ENCODE data around the gene SUSD3. TPM values are rescaled to one million over a fixed set of nuclear protein-coding genes. Genes with fewer than 3 reads are reported as not detected.

SUSD3 gene
- total RNA-seq, 1 experiment from 2014 or later, result 0.27 TPM

GRCh38 chr9:93051680-93052089, 6.8 kb upstream of the SUSD3 start:
- DNase-seq (ENCODE audit: extremely low read depth, low read depth), result no peak

GRCh38 chr9:93052791-93053540, 5.5 kb upstream of the SUSD3 start:
- DNase-seq (ENCODE audit: extremely low read depth, low read depth), result no peak

- DNase-seq (ENCODE audit: extremely low read depth, low read depth), result no peak
Measured at GRCh38 chr9:93053781-93054331, 4.6 kb upstream of the SUSD3 start.

GRCh38 chr9:93054758-93055704, 3.5 kb upstream of the SUSD3 start:
- DNase-seq (ENCODE audit: extremely low read depth, low read depth), result no peak

GRCh38 chr9:93057042-93057702, 1.3 kb upstream of the SUSD3 start:
- no peak for DNase-seq (ENCODE audit: extremely low read depth, low read depth)

- no peak for DNase-seq (ENCODE audit: extremely low read depth, low read depth)
Measured at GRCh38 chr9:93057703-93058354, 672 bp upstream of the SUSD3 start.

- DNase-seq (ENCODE audit: extremely low read depth, low read depth), result no peak
Measured at GRCh38 chr9:93059011-93059714, 662 bp downstream of the SUSD3 start.

GRCh38 chr9:93059715-93060578, 1.4 kb downstream of the SUSD3 start:
- no peak for DNase-seq (ENCODE audit: extremely low read depth, low read depth)

- no peak for DNase-seq (ENCODE audit: extremely low read depth, low read depth)
Measured at GRCh38 chr9:93060746-93061259, 2.3 kb downstream of the SUSD3 start.

GRCh38 chr9:93061260-93061751, 2.8 kb downstream of the SUSD3 start:
- DNase-seq (ENCODE audit: extremely low read depth, low read depth), result no peak

GRCh38 chr9:93061791-93062763, 3.6 kb downstream of the SUSD3 start:
- no peak for DNase-seq (ENCODE audit: extremely low read depth, low read depth)

- DNase-seq (ENCODE audit: extremely low read depth, low read depth), result no peak
Measured at GRCh38 chr9:93064392-93065134, 6.1 kb downstream of the SUSD3 start.

- no peak for DNase-seq (ENCODE audit: extremely low read depth, low read depth)
Measured at GRCh38 chr9:93065135-93065720, 6.7 kb downstream of the SUSD3 start.

- no peak for DNase-seq (ENCODE audit: extremely low read depth, low read depth)
Measured at GRCh38 chr9:93066978-93067603, 8.6 kb downstream of the SUSD3 start.

- DNase-seq (ENCODE audit: extremely low read depth, low read depth), result no peak
Measured at GRCh38 chr9:93068956-93069355, 10.5 kb downstream of the SUSD3 start.

- DNase-seq (ENCODE audit: extremely low read depth, low read depth), result peak; percentile 37
Measured at GRCh38 chr9:93071464-93071863, 13.0 kb downstream of the SUSD3 start.
